Sigmoid colon (tissue), 3 donors: ENCODE results near the gene UBE2D4.

Source experiments
- CTCF ChIP-seq, 4 experiments: fragments of 450-650 bp in 3 of 4; fragments of 200-600 bp in 1 of 4; IDR thresholded peaks; one replicate each; pipeline ENCODE4 v1.5.1; 2016 to 2019; ENCODE audit warnings: antibody characterized with exemption in 4 of 4, mild to moderate bottlenecking in 3 of 4, moderate library complexity in 2 of 4
- POLR2A ChIP-seq, 2 donors: fragments of 450-650 bp; IDR thresholded peaks; one replicate each; pipeline ENCODE4 v1.6.1; 2016; ENCODE audit warnings: antibody characterized with exemption in 2 of 2, mild to moderate bottlenecking in 2 of 2, moderate library complexity in 2 of 2

GRCh38 chr7:43929529-43930457 is 3.6 kb downstream of the UBE2D4 start:
- no peak for TF ChIP-seq CTCF (IDR thresholded peaks at IDR 0.05)
- TF ChIP-seq POLR2A (IDR thresholded peaks at IDR 0.05) = no peak
